H1 (cell line): ENCODE data around the gene CDK5. TPM values are rescaled to one million over a fixed set of nuclear protein-coding genes. Genes with fewer than 3 reads are reported as not detected.

ENCODE experiments used
- CTCF ChIA-PET: fragments of 300-600 bp; sonication (Branson Sonifier 250); formaldehyde crosslinking; loops from one replicate; lab custom pipeline; 2021; ENCODE audit not compliant: partially characterized antibody; lab: Charles Lee
- POLR2A ChIA-PET: fragments of 300-600 bp; sonication (Branson Sonifier 250); formaldehyde crosslinking; loops from one replicate; lab custom pipeline; 2021; ENCODE audit warnings: inconsistent platforms; ENCODE audit not compliant: partially characterized antibody; lab: Charles Lee
- DNase-seq, 2 experiments: peaks; one replicate each; pipeline versions ENCODE4 v3.0.0 to v3.0.0-alpha.2; 2010 to 2022; ENCODE audit warnings: low spot score in 2 of 2, low read depth in 1 of 2, mixed read lengths in 1 of 2
- FAIRE-seq: peaks from 2 replicates; lab custom pipeline; 2011; peaks lifted over from hg19 to GRCh38; lab: Jason Lieb, UNC
- H2AFZ ChIP-seq: 2 replicates; pipeline ENCODE4 v1.8.1; 2012; ENCODE audit warnings: low read length, inconsistent platforms
- H2AK5ac ChIP-seq: 2 replicates; pipeline ENCODE4 v1.6.1; 2013; ENCODE audit warnings: low read depth, low read length
- H2BK120ac ChIP-seq: replicated peaks from 2 replicates; pipeline ENCODE3; 2013; ENCODE audit warnings: low read depth, low read length, inconsistent platforms
- H2BK12ac ChIP-seq: 2 replicates; pipeline ENCODE4 v1.6.1; 2013; ENCODE audit warnings: low read depth, low read length
- H2BK15ac ChIP-seq: 2 replicates; pipeline ENCODE4 v1.6.1; 2013; ENCODE audit warnings: low read length
- H2BK20ac ChIP-seq: 2 replicates; pipeline ENCODE4 v1.6.1; 2013; ENCODE audit warnings: low read length
- H2BK5ac ChIP-seq: 2 replicates; pipeline ENCODE4 v1.6.1; 2013; ENCODE audit warnings: low read depth, low read length
- H3K14ac ChIP-seq: 2 replicates; pipeline ENCODE4 v1.6.1; 2013; ENCODE audit warnings: inconsistent platforms; ENCODE audit not compliant: insufficient read length
- H3K18ac ChIP-seq: 2 replicates; pipeline ENCODE4 v1.6.1; 2013; ENCODE audit warnings: low read length; ENCODE audit errors: extremely low read depth
- H3K23ac ChIP-seq: 2 replicates; pipeline ENCODE4 v1.6.1; 2013; ENCODE audit warnings: inconsistent platforms; ENCODE audit not compliant: insufficient read length
- H3K23me2 ChIP-seq: 2 replicates; pipeline ENCODE4 v1.6.1; 2013; ENCODE audit warnings: low read depth, low read length
- H3K27ac ChIP-seq: 2 replicates; pipeline ENCODE4 v1.6.1; 2011; ENCODE audit warnings: low read depth, low read length, inconsistent platforms
- H3K27me3 ChIP-seq, 4 experiments: replicated peaks in 1 of 4; 1 replicate in 1 of 4; 2 replicates in 3 of 4; pipeline versions ENCODE4 v1.6.1 to v1.8.1; 2011 to 2013; ENCODE audit warnings: low read length in 3 of 4, mild to moderate bottlenecking in 3 of 4, inconsistent platforms in 2 of 4, mixed read lengths in 2 of 4, moderate library complexity in 1 of 4; ENCODE audit not compliant: control insufficient read depth in 3 of 4, insufficient read depth in 3 of 4; ENCODE audit errors: extremely low read depth in 1 of 4
- H3K36me3 ChIP-seq, 4 experiments: 2 replicates each; pipeline versions ENCODE4 v1.6.1 to v1.8.1; 2011 to 2013; ENCODE audit warnings: mild to moderate bottlenecking in 4 of 4, low read length in 3 of 4, moderate library complexity in 2 of 4, control low read depth in 1 of 4, inconsistent platforms in 1 of 4; ENCODE audit not compliant: insufficient read depth in 4 of 4, control insufficient read depth in 2 of 4
- H3K4ac ChIP-seq: replicated peaks from 2 replicates; pipeline ENCODE3; 2013; ENCODE audit warnings: low read length, low read depth, mixed read lengths, inconsistent platforms; ENCODE audit not compliant: insufficient read length
- H3K4me1 ChIP-seq, 4 experiments: replicated peaks in 1 of 4; 1 replicate in 1 of 4; 2 replicates in 3 of 4; pipeline versions ENCODE4 v1.6.1 to v1.8.1; 2011 to 2013; ENCODE audit warnings: low read length in 3 of 4, inconsistent platforms in 2 of 4, mixed read lengths in 1 of 4; ENCODE audit not compliant: insufficient read depth in 4 of 4, control insufficient read depth in 3 of 4
- H3K4me2 ChIP-seq, 2 experiments: 2 replicates each; pipeline versions ENCODE4 v1.6.1 to v1.8.1; 2011 to 2013; ENCODE audit warnings: low read depth in 2 of 2, low read length in 2 of 2, control low read depth in 1 of 2, inconsistent platforms in 1 of 2, mild to moderate bottlenecking in 1 of 2; ENCODE audit not compliant: insufficient read depth in 1 of 2
- H3K4me3 ChIP-seq, 4 experiments: fragments of 200-600, 300-600 bp in 1 of 4; sonication (generic), shearing (Covaris generic), sonication (Bioruptor Twin) in 1 of 4; 2 replicates each; pipeline versions ENCODE4 v1.5.1 to v1.8.1; 2011 to 2016; ENCODE audit warnings: low read length in 4 of 4, low read depth in 3 of 4, control low read depth in 2 of 4, inconsistent platforms in 2 of 4, mild to moderate bottlenecking in 2 of 4, mixed read lengths in 1 of 4, moderate library complexity in 1 of 4; ENCODE audit not compliant: insufficient read depth in 2 of 4; ENCODE audit errors: extremely low read depth in 1 of 4
- H3K56ac ChIP-seq: replicated peaks from 2 replicates; pipeline ENCODE3; 2013; ENCODE audit warnings: low read depth, mild to moderate bottlenecking, mixed read lengths, low read length, inconsistent platforms; ENCODE audit not compliant: insufficient read length
- H3K79me1 ChIP-seq: 2 replicates; pipeline ENCODE4 v1.6.1; 2013; ENCODE audit warnings: low read depth, low read length, control low read depth
- H3K79me2 ChIP-seq, 2 experiments: 2 replicates each; pipeline versions ENCODE4 v1.6.1 to v1.8.1; 2012 to 2013; ENCODE audit warnings: low read length in 2 of 2, mild to moderate bottlenecking in 2 of 2, inconsistent platforms in 1 of 2; ENCODE audit not compliant: insufficient read depth in 2 of 2, control insufficient read depth in 1 of 2
- H3K9ac ChIP-seq, 4 experiments: replicated peaks in 1 of 4; 1 replicate in 1 of 4; 2 replicates in 3 of 4; pipeline versions ENCODE4 v1.6.1 to v1.8.1; 2011 to 2013; ENCODE audit warnings: low read depth in 3 of 4, low read length in 3 of 4, control low read depth in 2 of 4, mild to moderate bottlenecking in 2 of 4, moderate library complexity in 2 of 4, inconsistent platforms in 1 of 4; ENCODE audit errors: extremely low read depth in 1 of 4
- H3K9me3 ChIP-seq, 2 experiments: 2 replicates each; pipeline versions ENCODE4 v1.6.1 to v1.8.1; 2012 to 2013; ENCODE audit warnings: mild to moderate bottlenecking in 2 of 2, moderate library complexity in 2 of 2, control low read depth in 1 of 2, inconsistent platforms in 1 of 2, low read depth in 1 of 2, low read length in 1 of 2, mixed read lengths in 1 of 2; ENCODE audit not compliant: insufficient read depth in 2 of 2
- H4K20me1 ChIP-seq, 2 experiments: replicated peaks in 1 of 2; 2 replicates each; pipeline versions ENCODE3 to v1.8.1; 2011 to 2013; ENCODE audit warnings: inconsistent platforms in 2 of 2, low read length in 2 of 2, mild to moderate bottlenecking in 1 of 2; ENCODE audit not compliant: insufficient read depth in 2 of 2, control insufficient read depth in 1 of 2
- H4K5ac ChIP-seq: 2 replicates; pipeline ENCODE4 v1.6.1; 2013; ENCODE audit warnings: low read length, low read depth, mixed read lengths, inconsistent platforms; ENCODE audit not compliant: insufficient read length
- H4K8ac ChIP-seq: 2 replicates; pipeline ENCODE4 v1.8.0; 2013; ENCODE audit warnings: mild to moderate bottlenecking, moderate library complexity, low read length, inconsistent platforms; ENCODE audit not compliant: insufficient read depth; ENCODE audit errors: extremely low read depth
- H4K91ac ChIP-seq: replicated peaks from 2 replicates; pipeline ENCODE3; 2013; ENCODE audit warnings: low read length, mixed read lengths, inconsistent platforms; ENCODE audit not compliant: insufficient read length
- ASH2L ChIP-seq: fragments of 200-600, 300-600 bp; sonication (generic); IDR thresholded peaks from one replicate; pipeline ENCODE4 v1.7.1; 2017; ENCODE audit warnings: low read length
- BRCA1 ChIP-seq: IDR thresholded peaks from 2 replicates; pipeline ENCODE4 v1.6.1; 2012; ENCODE audit warnings: low read depth, low read length, improper control_type of control experiment
- E2F6 ChIP-seq: IDR thresholded peaks from 2 replicates; pipeline ENCODE4 v1.6.1; 2012; ENCODE audit warnings: inconsistent platforms
- EZH2 ChIP-seq: fragments of 200-600 bp; sonication (generic); IDR thresholded peaks from 2 replicates; pipeline ENCODE4 v1.7.1; 2012; ENCODE audit warnings: low read depth, mild to moderate bottlenecking, moderate library complexity, low read length, inconsistent platforms; ENCODE audit not compliant: severe bottlenecking
- MAFK ChIP-seq: IDR thresholded peaks from 2 replicates; pipeline ENCODE4 v1.6.1; 2012; ENCODE audit warnings: low read depth, mild to moderate bottlenecking, improper control_type of control experiment, low read length
- POLR2A ChIP-seq, 2 experiments: IDR thresholded peaks; 1 replicate in 1 of 2; 2 replicates in 1 of 2; pipeline ENCODE4 v1.6.1; 2011; ENCODE audit warnings: low read depth in 2 of 2, low read length in 2 of 2, mild to moderate bottlenecking in 2 of 2; ENCODE audit errors: control extremely low read depth in 1 of 2
- RAD21 ChIP-seq, 2 experiments: IDR thresholded peaks in 1 of 2; conservative IDR thresholded peaks in 1 of 2; 2 replicates each; pipeline ENCODE4 v1.6.1; 2011; ENCODE audit warnings: low read depth in 2 of 2, low read length in 2 of 2, improper control_type of control experiment in 1 of 2, inconsistent platforms in 1 of 2, mild to moderate bottlenecking in 1 of 2, moderate library complexity in 1 of 2
- SP2 ChIP-seq: IDR thresholded peaks from 2 replicates; pipeline ENCODE4 v1.6.1; 2012; ENCODE audit warnings: mild to moderate bottlenecking, low read length, inconsistent platforms
- SUZ12 ChIP-seq: fragments of 200-600 bp; sonication (generic); IDR thresholded peaks from 2 replicates; pipeline ENCODE4 v1.6.1; 2012; ENCODE audit warnings: mild to moderate bottlenecking, inconsistent platforms, low read length, moderate library complexity, mixed read lengths
- TEAD4 ChIP-seq: IDR thresholded peaks from 2 replicates; pipeline ENCODE4 v1.6.1; 2012; ENCODE audit warnings: low read depth, low read length, inconsistent platforms, mixed read lengths
- USF2 ChIP-seq: IDR thresholded peaks from 2 replicates; pipeline ENCODE4 v1.6.1; 2011; ENCODE audit warnings: low read length, improper control_type of control experiment
- WGBS, 2 experiments: shearing (Covaris generic) in 1 of 2; methylation state at CpG; one replicate each; pipeline versions ENCODE4 v1.1.6 to v1.1.7; 2013 to 2015; ENCODE audit warnings: low lambda C conversion rate in 2 of 2, mixed read lengths in 2 of 2, inconsistent platforms in 1 of 2, low coverage in 1 of 2, missing lambda C conversion rate in 1 of 2; ENCODE audit not compliant: insufficient replicate concordance in 2 of 2, insufficient coverage in 1 of 2, insufficient read length in 1 of 2; ENCODE audit errors: extremely low coverage in 1 of 2, missing lambda C conversion rate in 1 of 2; 5-methylcytosine and 5-hydroxymethylcytosine counted together
- polyA plus RNA-seq, 7 experiments: library from polyadenylated mRNA; depleted of rRNA in 3 of 7; stranded (reverse) in 5 of 7; unstranded in 2 of 7; fragments of >200 nt in 5 of 7; fragments of 200-250 nt in 2 of 7; gene quantifications; 1 replicate in 5 of 7; 2 replicates in 1 of 7; 4 replicates in 1 of 7; pipeline versions ENCODE4 v1.2.1 to v1.2.3, GENCODE V29; 2011 to 2013; ENCODE audit warnings: missing spikeins in 2 of 7, mixed read lengths in 2 of 7
- total RNA-seq: library from RNA; stranded (reverse); fragmentation: NEBNext Ultra II Directional; extraction: Animal tissue kit (Norgen Biotek cat#: 25700); gene quantifications from 2 replicates; pipeline ENCODE4 v1.2.1, GENCODE V29; 2021

CDK5 gene
- total and polyA plus RNA-seq, 2 of the 8 experiments (the other 6 are each of a cell fraction or from before 2014, with no cell fraction given): 22.8 to 37.2 TPM

DNA sequence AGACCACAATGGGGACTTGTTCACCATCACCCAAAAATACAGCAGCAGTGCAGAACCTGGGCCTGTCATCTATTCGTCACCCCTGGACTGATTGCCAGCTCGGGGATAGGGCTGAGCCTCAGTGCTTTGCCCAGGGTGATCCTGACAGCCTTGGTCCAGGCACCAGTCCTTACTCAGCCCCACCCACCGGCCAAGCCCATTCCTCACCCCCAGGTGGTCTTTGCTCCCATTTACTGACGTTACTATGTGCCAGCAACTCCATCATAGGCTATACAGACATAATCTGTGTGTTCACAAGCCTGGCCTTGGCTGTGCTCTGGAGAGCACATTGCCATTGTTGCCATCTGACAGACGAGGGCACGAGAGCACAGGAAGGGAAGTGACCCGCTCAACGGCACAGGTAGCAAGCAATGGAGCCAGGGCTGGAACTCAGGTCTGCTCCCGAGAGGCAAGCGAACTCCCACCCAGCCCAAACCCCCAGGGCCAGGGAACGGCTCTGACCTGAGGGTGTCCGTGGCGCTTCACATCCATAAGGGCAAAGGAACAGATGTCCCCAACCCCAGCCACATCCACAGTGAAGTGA is 40.2 kb downstream of the CDK5 start:
- H3K36me3 ChIP-seq: no peaks in the 10 kb centered on the region
- no peaks in the 10 kb centered on the region for H4K20me1 ChIP-seq
- peaks cover 7% of the 10 kb centered on the region; the same call in 1 of the 2 replicates for H3K23me2 ChIP-seq
- CTCF ChIA-PET: interaction anchor here (0.6 to 8.0 kb wide), 36 partner anchors 8 to 1218 kb away, joined by 3 to 116 read pairs (median 6); partner anchors contain the start of genes ABCB8, ABCF2, AGAP3 and ASIC3
- peak overlapping the region; percentile 88; the same call in 1 of the 2 replicates for H2BK15ac ChIP-seq
- no peak overlapping the region for H2BK5ac ChIP-seq
- H2BK12ac ChIP-seq: peak overlapping the region; percentile 12; the same call in 1 of the 2 replicates
- no peak overlapping the region for H2BK20ac ChIP-seq
- peaks cover 8 to 46% (median 39%) of the 10 kb centered on the region in 4 experiments for H3K27me3 ChIP-seq
- H3K4me2 ChIP-seq: peak overlapping the region; percentile 36 to 75
- no peak overlapping the region for H3K18ac ChIP-seq
- H4K5ac ChIP-seq: no peak overlapping the region
- peaks cover 0 to 30% (median 19%) of the 10 kb centered on the region in 4 experiments; a peak in 5 of 7 replicates for H3K4me1 ChIP-seq
- H3K23ac ChIP-seq: no peak overlapping the region
- H3K9me3 ChIP-seq: no peaks in the 10 kb centered on the region
- no peak overlapping the region for H2AK5ac ChIP-seq
- H4K91ac ChIP-seq: no peak overlapping the region
- H2BK120ac ChIP-seq: peak overlapping the region; percentile 12
- FAIRE-seq: no peak
- no peak overlapping the region for H2AFZ ChIP-seq
- no peak overlapping the region; a peak in 1 of 7 replicates for H3K9ac ChIP-seq
- H3K4me3 ChIP-seq: peak overlapping the region in 1 of 4 experiments; percentile 50; a peak in 3 of 8 replicates
- no peak overlapping the region for H3K4ac ChIP-seq
- no peaks in the 10 kb centered on the region; the same call in 1 of the 2 replicates for H3K79me1 ChIP-seq
- H3K56ac ChIP-seq: peak overlapping the region; percentile 17
- DNase-seq: no peak
- 77% methylated on average over 13 of the region's 13 CpGs; no CpG with 5 or more reads in 1 of the 2 experiments for WGBS, 2 experiments
- POLR2A ChIA-PET: interaction anchor here (1.2 to 3.2 kb wide), 5 partner anchors 8 to 113 kb away, joined by 3 to 18 read pairs (median 4); partner anchors contain the start of gene ABCB8
- peak overlapping the region; percentile 89; the same call in 1 of the 2 replicates for H4K8ac ChIP-seq
- H3K14ac ChIP-seq: no peak overlapping the region
- H3K27ac ChIP-seq: no peak overlapping the region
- H3K79me2 ChIP-seq: no peaks in the 10 kb centered on the region
- TF ChIP-seq SP2 (no peak), POLR2A (IDR thresholded peaks at IDR 0.05; ENCODE audit: control extremely low read depth in 1 of 2, low read depth in 2 of 2, low read length in 2 of 2) (no peak), SUZ12 (no peak), EZH2 (no peak), USF2 (no peak), E2F6 (no peak), RAD21 (IDR thresholded peaks at IDR 0.05 in 1 of 2, conservative IDR thresholded peaks at IDR 0.05 in 1 of 2; ENCODE audit: low read depth in 2 of 2, low read length in 2 of 2) (no peak), MAFK (no peak), BRCA1 (no peak), ASH2L (no peak), TEAD4 (no peak)
